Urinary bladder (tissue), 4 donors: ENCODE measurements around the gene RFTN2. TPM values are rescaled to one million over a fixed set of nuclear protein-coding genes. Genes with fewer than 3 reads are reported as not detected.
"Not testable (repeated sequence)": the region's sequence is repeated elsewhere in the genome, so short reads cannot be mapped to it uniquely, and the experiment has no call there.

Experiments used
- DNase-seq: peaks from one replicate; pipeline ENCODE4 v3.0.0-alpha.2; 2015; ENCODE audit errors: extremely low spot score
- H3K27ac ChIP-seq: one replicate; pipeline ENCODE4 v1.5.1; 2013; ENCODE audit warnings: low read depth, mild to moderate bottlenecking, moderate library complexity
- H3K36me3 ChIP-seq: one replicate; pipeline ENCODE4 v1.6.1; 2013; ENCODE audit warnings: mild to moderate bottlenecking, moderate library complexity; ENCODE audit not compliant: insufficient read depth
- H3K4me1 ChIP-seq: one replicate; pipeline ENCODE4 v1.6.1; 2013; ENCODE audit warnings: mild to moderate bottlenecking, moderate library complexity; ENCODE audit not compliant: insufficient read depth
- H3K4me3 ChIP-seq: one replicate; pipeline ENCODE4 v1.5.1; 2013; ENCODE audit warnings: low read depth, low read length
- WGBS: extraction: QIAGEN DNeasy Blood & Tissue Kit; methylation state at CpG from one replicate; pipeline ENCODE4 v1.1.7; 2013; 5-methylcytosine and 5-hydroxymethylcytosine counted together
- polyA plus RNA-seq: library from polyadenylated mRNA; stranded (reverse); fragments of 200-250 nt; gene quantifications from one replicate; pipeline ENCODE4 v1.2.3, GENCODE V29; 2013
- total RNA-seq: library from RNA; depleted of rRNA; stranded (reverse); fragments of >200 nt; gene quantifications from one replicate; pipeline ENCODE4 v1.2.3, GENCODE V29; 2014
- donor health status: healthy with polysubstance abuse.
- donor health status: healthy.

RFTN2 gene, protein sequence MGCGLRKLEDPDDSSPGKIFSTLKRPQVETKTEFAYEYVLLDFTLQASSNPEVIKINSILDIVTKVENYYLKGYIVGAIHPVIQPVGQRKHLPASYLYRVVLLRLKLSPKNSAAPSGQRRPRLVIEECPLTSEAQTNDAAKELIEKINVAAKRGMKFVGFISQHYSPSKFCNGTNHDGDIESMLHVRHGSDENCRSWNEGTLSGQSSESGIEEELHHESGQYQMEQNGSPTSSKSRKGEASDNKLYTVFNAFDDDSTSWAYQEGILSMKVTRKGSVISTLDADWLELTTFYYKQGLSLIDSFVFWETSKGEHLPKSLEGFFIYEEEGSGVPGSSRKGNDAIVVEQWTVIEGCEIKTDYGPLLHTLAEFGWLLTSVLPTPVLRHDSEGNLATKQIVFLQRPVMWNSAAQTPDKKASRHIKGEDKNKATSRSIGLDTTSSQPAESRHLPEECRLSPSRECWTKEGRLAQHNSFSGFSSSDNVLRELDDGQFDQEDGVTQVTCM
- total RNA-seq = 37.4 TPM
- 4.0 TPM for polyA plus RNA-seq

DNA sequence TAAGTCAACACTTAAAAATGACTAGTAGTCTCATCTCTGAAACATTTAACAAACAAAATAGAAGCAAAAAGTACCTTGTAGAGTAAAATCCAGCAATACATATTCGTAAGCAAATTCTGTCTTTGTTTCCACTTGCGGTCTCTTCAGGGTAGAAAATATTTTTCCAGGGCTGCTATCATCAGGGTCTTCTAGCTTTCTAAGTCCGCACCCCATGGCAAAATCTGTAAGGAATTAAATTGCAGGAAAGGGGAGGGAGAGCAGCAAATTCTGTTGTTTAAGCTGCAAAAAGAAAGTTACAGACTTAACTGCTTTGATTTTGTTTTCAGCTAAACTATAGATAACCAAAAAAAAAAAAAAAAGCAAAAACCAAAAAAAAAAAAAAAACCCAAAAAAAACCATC is at the start of gene RFTN2:
Gene RFTN2, minus strand, starts transcription at position 342 of the 400 bp plus-strand sequence. Its CDS starts 129 bp downstream, at position 213.
- DNase-seq = no peak
- peaks cover 2% of the 10 kb centered on the region for H3K4me1 ChIP-seq
- WGBS = 35% methylated on average over 3 of the region's 3 CpGs
- H3K36me3 ChIP-seq = no peaks in the 10 kb centered on the region
- H3K27ac ChIP-seq = no peak within 1 kb of the TSS
- H3K4me3 ChIP-seq = peak within 1 kb of the TSS; percentile 26

DNA sequence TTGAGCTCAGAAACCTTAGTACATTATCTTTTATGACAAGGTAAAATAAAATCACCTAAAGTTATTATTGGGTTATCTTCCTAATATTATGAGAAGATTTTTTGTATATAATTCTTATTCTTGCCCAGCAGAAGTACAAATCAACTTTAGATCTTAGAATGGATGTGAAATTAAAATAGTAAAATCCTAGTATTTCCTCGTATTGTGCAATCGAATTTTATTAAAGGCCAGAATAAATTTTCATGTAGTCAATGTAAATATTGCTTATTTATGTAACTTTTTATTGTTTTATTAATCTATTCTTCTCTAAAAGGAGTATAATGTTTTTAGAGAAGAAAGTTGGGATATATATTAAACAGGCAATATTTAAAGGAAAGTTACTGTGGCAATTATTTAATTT is 42.5 kb upstream of the RFTN2 start:
- no peak overlapping the region for H3K4me3 ChIP-seq
- H3K36me3 ChIP-seq = no peaks in the 10 kb centered on the region
- 82% methylated on average over 2 of the region's 2 CpGs for WGBS
- no peak overlapping the region for H3K27ac ChIP-seq
- no peak for DNase-seq
- H3K4me1 ChIP-seq = no peaks in the 10 kb centered on the region

DNA sequence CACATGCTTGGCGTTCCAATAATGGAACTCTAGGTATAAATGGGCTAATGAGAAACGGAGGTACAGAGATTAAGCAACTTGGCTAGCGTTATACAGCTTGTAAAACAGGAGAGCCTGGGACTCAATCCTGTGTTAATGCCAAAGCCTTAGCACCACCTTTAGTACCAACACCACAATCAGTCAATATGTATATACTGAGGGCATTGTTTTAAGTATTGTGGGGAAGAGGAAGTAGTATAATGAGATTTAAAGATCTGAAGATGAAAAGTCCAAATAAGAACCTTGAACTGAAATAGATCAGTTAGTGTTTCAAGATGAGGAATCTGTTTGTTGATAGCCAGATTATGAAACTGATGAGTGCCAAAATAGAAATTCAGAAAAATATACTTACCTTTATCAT is 37.9 kb upstream of the RFTN2 start:
- Histone ChIP-seq H3K4me3 (no peak overlapping the region), H3K4me1 (no peaks in the 10 kb centered on the region), H3K36me3 (no peaks in the 10 kb centered on the region), H3K27ac (no peak overlapping the region)
- WGBS = 84% methylated on average over 3 of the region's 3 CpGs
- DNase-seq = no peak

DNA sequence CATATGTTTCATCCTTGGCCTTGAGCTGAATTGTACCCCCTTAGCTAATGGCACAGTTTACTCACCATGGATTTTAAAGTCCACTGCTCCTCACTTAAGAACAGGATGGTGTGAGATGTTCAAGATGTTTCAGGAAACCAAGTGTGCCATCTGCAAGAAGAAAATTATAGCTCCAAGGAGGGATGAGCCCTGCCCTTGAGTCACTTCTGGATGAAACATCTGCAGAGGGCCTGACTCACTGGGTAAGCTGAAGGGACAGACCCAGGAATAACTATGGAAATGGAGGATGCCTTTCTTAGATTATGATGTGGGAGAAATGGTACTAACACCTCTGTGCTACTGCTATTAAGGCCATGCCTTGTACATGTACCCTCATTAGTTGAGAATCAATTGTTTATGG is 36.2 kb upstream of the RFTN2 start:
- Histone ChIP-seq H3K36me3 (no peaks in the 10 kb centered on the region), H3K27ac (no peak overlapping the region), H3K4me1 (no peaks in the 10 kb centered on the region), H3K4me3 (no peak overlapping the region)
- no peak for DNase-seq

DNA sequence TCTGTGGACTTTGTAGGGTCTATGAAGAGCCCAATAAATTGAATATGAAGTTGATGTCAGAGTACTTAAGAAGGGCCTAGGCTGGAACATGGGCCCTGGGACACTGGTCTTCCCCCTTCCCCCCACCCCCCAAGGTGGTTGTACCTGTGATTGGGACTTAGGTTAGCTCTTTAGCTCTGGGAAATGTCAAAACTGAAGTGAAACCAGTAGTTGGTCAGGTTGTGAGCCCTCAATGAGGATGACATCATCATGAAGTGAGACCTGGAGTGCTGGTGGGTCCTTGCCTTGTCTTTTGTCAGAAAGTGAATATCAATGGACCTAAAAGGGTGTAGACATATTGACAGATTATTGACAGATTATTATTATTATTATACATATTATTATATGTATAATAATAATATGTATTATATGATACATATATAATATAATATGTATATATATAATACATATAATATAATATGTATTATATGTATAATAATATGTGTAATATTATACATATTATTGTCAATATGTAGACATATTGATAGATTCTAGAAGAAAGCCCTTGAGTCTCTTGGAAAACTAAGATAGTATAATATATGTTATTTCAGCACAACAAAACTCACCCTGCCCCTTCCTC is 35.1 kb upstream of the RFTN2 start:
- Histone ChIP-seq H3K4me1 (no peaks in the 10 kb centered on the region), H3K27ac (no peak overlapping the region), H3K4me3 (no peak overlapping the region), H3K36me3 (no peaks in the 10 kb centered on the region)
- no peak for DNase-seq

DNA sequence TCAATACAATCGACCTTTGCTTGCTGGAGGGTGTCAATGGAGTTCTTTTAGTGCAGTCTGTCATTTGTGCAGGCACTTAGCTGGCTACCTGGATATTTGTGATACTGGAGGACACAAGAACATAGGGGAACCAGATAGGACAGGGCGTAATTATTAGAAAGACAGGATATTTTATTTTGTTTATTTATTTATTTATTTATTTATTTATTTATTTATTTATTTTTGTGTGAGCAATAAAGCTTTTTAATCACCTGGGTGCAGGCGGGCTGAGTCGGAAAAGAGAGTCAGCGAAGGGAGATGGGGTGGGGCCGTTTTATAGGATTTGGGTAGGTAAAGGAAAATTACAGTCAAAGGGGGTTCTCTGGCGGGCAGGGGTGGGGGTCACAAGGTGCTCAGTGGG is 33.8 kb upstream of the RFTN2 start:
- 91% methylated on average over 7 of the region's 7 CpGs for WGBS
- H3K36me3 ChIP-seq, H3K27ac ChIP-seq, H3K4me1 ChIP-seq, H3K4me3 ChIP-seq, DNase-seq: not testable (repeated sequence)

DNA sequence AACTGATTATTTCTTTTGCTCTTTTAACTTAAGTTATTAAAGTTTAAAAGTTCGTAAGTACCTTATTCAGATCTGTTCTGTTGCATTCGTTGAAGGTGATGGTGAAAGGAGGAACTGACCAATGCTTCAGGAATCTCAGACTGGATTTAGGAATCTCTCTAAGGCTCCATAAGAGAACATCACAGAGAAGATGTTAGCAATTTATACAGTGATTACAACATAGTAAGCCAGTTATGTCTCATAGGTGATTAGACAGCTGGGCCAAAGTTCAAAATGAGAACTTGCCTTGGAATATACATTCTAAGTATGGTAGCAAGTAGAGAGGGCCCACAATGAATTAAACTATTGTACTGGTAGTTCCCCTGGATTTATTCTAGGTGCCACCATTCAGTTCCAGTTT is 32.9 kb upstream of the RFTN2 start:
- no peaks in the 10 kb centered on the region for H3K4me1 ChIP-seq
- no peak overlapping the region for H3K27ac ChIP-seq
- H3K36me3 ChIP-seq = no peaks in the 10 kb centered on the region
- DNase-seq = no peak
- H3K4me3 ChIP-seq = no peak overlapping the region
- WGBS = 57% methylated on average over 2 of the region's 2 CpGs

DNA sequence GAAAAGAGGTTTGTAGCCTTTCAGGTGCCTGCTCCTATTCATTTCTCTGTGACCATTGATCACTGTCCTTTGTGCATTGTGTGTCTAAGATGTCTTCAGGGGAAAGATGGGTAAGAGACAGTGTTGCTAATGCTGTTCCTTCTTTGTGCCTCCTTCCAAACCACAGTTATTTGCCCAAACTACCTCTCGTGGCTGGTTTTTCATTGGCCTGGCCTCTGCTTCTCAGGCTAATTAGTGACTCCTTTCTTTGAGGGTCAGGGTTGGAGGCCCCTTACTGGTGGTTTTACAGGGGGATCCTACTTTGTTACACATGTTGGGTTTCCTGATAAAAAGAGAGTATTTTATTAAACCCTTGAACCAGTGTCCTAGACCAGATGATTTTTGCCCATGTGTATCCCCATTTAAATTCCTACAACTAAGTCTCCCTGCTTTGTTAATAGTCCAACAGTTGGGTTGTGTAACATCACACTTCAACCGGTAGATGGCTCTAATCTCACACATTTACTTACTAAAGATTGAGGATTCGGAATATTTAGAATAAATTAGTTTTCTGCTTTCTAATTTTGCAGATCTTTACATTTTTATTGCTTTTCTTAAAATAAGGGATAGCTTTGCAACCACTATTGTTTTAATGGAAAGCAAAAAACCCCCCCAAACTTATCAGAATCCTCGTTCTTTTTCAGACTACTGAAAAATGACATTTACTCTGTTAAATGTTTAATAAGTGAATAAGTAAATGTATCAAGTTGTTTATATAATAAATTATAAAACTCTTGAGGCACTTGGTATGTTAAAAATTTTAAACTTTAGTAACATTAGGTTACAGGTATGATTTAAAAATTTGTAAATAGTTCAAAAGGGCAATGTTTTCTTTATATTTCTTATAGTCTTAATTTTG is 32.2 kb upstream of the RFTN2 start:
- Histone ChIP-seq H3K4me3 (no peak overlapping the region), H3K4me1 (no peaks in the 10 kb centered on the region), H3K27ac (no peak overlapping the region), H3K36me3 (no peaks in the 10 kb centered on the region)
- WGBS = 9% methylated on average over 4 of the region's 4 CpGs
- DNase-seq = no peak

DNA sequence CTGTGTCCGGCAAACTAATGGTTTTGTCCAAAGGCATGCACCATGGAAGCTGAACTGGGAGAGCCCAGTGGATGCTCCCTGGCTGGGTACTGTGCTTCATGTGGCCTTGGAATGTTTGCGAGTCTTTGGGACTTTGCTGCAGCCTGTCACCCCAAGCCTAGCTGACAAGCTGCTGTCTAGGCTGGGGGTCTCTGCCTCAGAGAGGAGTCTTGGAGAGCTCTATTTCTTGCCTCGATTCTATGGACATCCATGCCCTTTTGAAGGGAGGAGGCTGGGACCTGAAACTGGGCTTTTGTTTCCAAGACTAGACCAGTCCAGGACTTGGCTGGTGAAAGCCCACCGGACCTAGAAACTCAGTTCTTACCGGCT is 31.4 kb upstream of the RFTN2 start:
- 63% methylated on average over 5 of the region's 5 CpGs for WGBS
- DNase-seq = no peak
- Histone ChIP-seq H3K36me3 (no peaks in the 10 kb centered on the region), H3K4me1 (no peaks in the 10 kb centered on the region), H3K4me3 (no peak overlapping the region), H3K27ac (no peak overlapping the region)

DNA sequence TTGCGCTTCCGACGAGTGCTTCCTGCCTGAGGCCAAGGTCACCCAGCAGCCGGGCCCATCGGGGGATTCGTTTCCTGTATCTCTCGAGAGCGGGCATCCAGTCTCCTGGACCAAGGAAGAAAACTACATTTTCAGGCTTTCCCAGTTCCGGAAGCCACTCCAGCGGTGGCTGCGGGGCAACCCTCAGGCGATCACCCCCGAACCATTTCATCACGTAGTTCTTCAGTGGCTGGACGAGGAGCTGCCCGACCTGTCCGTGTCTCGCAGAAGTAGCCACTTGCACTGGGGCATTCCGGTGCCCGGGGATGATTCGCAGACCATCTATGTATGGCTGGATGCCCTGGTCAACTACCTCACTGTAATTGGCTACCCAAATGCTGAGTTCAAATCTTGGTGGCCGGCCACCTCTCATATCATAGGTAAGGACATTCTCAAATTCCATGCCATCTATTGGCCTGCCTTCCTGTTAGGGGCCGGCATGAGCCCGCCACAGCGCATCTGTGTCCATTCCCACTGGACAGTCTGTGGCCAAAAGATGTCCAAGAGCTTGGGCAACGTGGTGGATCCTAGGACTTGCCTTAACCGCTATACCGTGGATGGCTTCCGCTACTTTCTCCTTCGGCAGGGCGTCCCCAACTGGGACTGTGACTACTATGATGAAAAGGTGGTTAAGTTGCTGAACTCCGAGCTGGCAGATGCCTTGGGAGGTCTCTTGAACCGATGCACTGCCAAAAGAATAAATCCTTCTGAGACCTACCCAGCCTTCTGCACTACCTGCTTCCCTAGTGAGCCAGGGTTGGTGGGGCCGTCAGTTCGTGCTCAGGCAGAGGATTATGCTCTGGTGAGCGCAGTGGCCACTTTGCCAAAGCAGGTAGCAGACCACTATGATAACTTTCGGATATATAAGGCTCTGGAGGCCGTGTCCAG is 30.8 kb upstream of the RFTN2 start:
- DNase-seq = no peak
- Histone ChIP-seq H3K4me3 (peak overlapping the region; percentile 74), H3K36me3 (no peaks in the 10 kb centered on the region), H3K4me1 (no peaks in the 10 kb centered on the region), H3K27ac (no peak overlapping the region)
- 14% methylated on average over 38 of the region's 38 CpGs for WGBS

DNA sequence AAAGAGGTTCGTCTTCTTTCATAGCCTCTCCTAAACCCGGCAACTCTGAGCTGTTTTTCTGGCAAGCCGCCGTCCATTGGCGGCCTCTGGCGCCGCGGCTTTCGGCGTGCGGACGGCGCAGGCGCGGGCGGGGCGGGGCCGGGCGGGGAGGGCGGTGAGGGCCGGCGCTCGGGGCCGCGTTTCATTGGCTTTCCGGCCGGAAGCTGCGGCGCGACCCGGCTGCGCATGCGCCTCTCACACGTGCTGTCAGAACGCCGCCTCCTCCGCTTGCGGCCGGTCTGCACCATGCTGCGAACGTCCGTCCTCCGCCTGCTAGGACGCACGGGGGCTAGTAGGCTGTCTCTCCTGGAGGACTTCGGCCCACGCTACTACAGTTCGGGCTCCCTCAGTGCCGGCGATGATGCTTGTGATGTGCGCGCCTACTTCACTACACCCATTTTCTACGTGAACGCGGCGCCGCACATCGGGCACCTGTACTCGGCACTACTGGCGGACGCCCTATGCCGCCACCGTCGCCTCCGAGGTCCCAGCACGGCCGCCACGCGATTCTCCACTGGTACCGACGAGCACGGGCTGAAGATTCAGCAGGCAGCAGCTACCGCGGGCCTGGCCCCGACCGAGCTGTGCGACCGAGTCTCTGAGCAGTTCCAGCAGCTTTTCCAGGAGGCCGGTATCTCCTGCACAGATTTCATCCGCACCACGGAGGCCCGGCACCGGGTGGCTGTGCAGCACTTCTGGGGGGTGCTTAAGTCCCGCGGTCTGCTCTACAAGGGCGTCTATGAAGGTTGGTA is 29.9 kb upstream of the RFTN2 start, which contains the start of gene MARS2:
Gene MARS2, plus strand, starts transcription at position 249 of the 791 bp plus-strand sequence. Its CDS starts 37 bp downstream, at position 286.
- DNase-seq = peak; percentile 62
- no peaks in the 10 kb centered on the region for H3K4me1 ChIP-seq
- under 1% methylated on average over 86 of the region's 86 CpGs for WGBS
- H3K27ac ChIP-seq = peak within 1 kb of the TSS; percentile 44
- peak within 1 kb of the TSS; percentile 74 for H3K4me3 ChIP-seq
- H3K36me3 ChIP-seq = no peaks in the 10 kb centered on the region

DNA sequence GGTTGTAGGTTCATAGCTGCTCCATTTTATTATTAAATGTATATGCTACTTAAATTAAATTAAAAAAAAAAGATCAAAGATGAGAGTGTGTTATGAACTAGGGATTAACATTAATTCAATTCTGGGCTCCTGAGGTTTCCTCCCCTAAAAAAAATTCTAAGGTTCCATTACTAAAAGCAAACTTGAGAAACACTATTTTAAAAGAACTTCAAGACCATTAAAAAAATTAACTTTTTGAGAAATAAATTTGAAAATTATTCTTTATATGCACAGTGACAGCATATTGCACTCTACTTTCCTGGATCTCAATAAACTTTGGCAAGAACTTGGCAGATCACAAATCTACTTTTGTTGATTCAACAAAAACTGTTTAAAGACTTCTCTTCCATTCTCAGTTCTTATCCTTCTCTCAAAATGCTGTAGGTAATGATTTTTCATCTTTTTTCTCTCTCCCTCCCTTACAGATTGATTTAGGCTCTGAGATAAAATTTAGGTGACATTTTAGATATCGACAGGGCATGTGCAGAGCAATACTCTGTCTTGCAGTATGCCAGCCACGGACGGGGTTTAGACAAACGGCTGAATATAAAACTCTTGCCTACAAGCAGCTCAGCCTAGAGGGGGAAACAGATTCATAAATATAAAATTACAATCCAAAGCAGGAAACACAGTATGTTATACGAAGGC is 29.2 kb upstream of the RFTN2 start:
- H3K36me3 ChIP-seq = no peaks in the 10 kb centered on the region
- peak overlapping the region; percentile 44 for H3K27ac ChIP-seq
- under 1% methylated on average over 5 of the region's 5 CpGs for WGBS
- H3K4me1 ChIP-seq = no peaks in the 10 kb centered on the region
- peak overlapping the region; percentile 51 for H3K4me3 ChIP-seq
- DNase-seq = no peak
